Astrocyte (in vitro differentiated cells and primary cell): ENCODE data around the gene PSMD3.

Experiments
- CTCF ChIP-seq: IDR thresholded peaks from 2 replicates; pipeline ENCODE4 v1.5.1; 2011; ENCODE audit warnings: low read depth, mild to moderate bottlenecking, inconsistent platforms, low read length, moderate library complexity; ENCODE audit not compliant: insufficient read depth
- EZH2 ChIP-seq: IDR thresholded peaks from 2 replicates; pipeline ENCODE4 v1.6.1; 2012; ENCODE audit warnings: mild to moderate bottlenecking, low read length, inconsistent platforms; ENCODE audit not compliant: insufficient read depth

GRCh38 chr17:39965017-39965699, 15.4 kb upstream of the PSMD3 start:
- TF ChIP-seq CTCF = no peak
- no peak for TF ChIP-seq EZH2
